ENCODE results near the gene PCYOX1L. TPM values are rescaled to one million over a fixed set of nuclear protein-coding genes. Genes with fewer than 3 reads are reported as not detected.

Gene PCYOX1L
- total and polyA plus RNA-seq, 2 donors (not counting 1 experiment from before 2014, with no cell fraction given), result 7.6 to 9.1 TPM

DNA sequence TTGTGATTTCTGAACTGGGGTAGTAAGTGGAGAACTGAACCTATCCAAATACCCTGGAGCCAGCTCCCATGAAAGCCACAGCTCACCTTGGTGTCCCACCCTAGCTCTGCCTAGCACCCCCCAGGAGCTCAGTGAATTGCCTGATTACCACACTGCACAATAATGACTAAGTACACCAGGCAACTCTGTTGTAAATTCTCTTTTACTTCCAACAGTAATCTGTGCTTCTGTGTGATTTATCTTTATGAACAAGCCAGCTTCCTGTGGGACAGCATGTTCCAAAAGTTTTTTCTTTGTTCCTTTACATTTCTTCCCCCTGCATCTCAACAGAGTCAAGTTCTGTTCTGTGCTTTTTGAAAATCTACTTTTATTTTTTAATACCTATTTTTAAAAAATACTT lies 34.6 kb upstream of the PCYOX1L start:
- Histone ChIP-seq H4K20me1 (ENCODE audit: control insufficient read depth, extremely low read depth, insufficient read depth, low read length) (no peaks in the 10 kb centered on the region), H2AFZ (ENCODE audit: low read length) (no peak overlapping the region), H3K79me2 (ENCODE audit: control insufficient read depth, insufficient read depth, low read length) (no peaks in the 10 kb centered on the region), H3K9me3 (ENCODE audit: control insufficient read depth, insufficient read depth, low read depth, low read length) (no peaks in the 10 kb centered on the region), H3K9ac (ENCODE audit: insufficient read depth, low read length) (no peak overlapping the region), H3K27ac (ENCODE audit: insufficient read depth, low read length) (no peak overlapping the region), H3K4me1 (ENCODE audit: control insufficient read depth, extremely low read depth, insufficient read depth, low read length) (peaks cover 10% of the 10 kb centered on the region), H3K4me2 (ENCODE audit: extremely low read depth, insufficient read depth, low read length) (no peak overlapping the region), H3K27me3 (ENCODE audit: control insufficient read depth, insufficient read depth, low read length) (no peaks in the 10 kb centered on the region), H3K4me3 (replicated peaks in 1 of 4; ENCODE audit: control extremely low read depth in 1 of 4, insufficient read depth in 1 of 4, low read depth in 3 of 4, low read length in 4 of 4) (no peak overlapping the region), H3K36me3 (ENCODE audit: control insufficient read depth, insufficient read depth, low read length) (no peaks in the 10 kb centered on the region)
- TF ChIP-seq EZH2 (IDR thresholded peaks at IDR 0.05; ENCODE audit: low read length, missing control alignments) (no peak), CTCF (conservative IDR thresholded peaks at IDR 0.05 in 1 of 2, IDR thresholded peaks at IDR 0.05 in 1 of 2; ENCODE audit: low read depth in 1 of 2, low read length in 2 of 2) (no peak)
- peak; percentile 11 to 33 for DNase-seq (ENCODE audit: low read depth in 2 of 2)

DNA sequence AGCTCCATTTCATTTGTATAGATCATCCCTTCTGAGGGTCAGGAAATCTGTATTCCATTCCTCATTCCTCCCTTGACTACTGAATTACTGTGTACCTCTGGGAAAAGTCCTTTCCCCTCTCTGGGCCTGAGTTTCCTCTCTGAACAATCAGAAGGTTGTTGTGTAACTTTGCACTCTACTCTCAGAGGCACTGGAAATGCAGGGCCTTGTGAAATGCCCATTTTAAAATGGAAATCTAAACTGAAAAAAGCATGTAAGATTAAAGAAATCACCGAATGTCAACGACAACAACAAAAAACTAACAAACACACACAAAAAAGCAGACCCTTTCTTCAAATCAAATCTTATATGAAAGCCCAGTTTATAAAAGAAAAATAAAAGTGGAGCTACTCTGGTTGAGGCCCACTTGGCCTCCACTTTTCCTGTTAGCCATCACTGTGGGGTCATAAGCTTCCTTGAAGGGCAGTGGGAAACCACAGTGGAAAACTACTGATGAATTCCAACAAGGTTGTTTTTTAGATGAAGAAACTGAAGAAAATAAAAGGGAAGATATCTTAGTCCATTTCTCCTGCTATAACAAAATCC lies 34.1 kb upstream of the PCYOX1L start:
- Histone ChIP-seq H3K4me1 (ENCODE audit: control insufficient read depth, extremely low read depth, insufficient read depth, low read length) (peaks cover 10% of the 10 kb centered on the region), H3K9me3 (ENCODE audit: control insufficient read depth, insufficient read depth, low read depth, low read length) (no peaks in the 10 kb centered on the region), H2AFZ (ENCODE audit: low read length) (no peak overlapping the region), H3K79me2 (ENCODE audit: control insufficient read depth, insufficient read depth, low read length) (no peaks in the 10 kb centered on the region), H4K20me1 (ENCODE audit: control insufficient read depth, extremely low read depth, insufficient read depth, low read length) (no peaks in the 10 kb centered on the region), H3K27ac (ENCODE audit: insufficient read depth, low read length) (no peak overlapping the region), H3K4me3 (replicated peaks in 1 of 4; ENCODE audit: control extremely low read depth in 1 of 4, insufficient read depth in 1 of 4, low read depth in 3 of 4, low read length in 4 of 4) (no peak overlapping the region), H3K27me3 (ENCODE audit: control insufficient read depth, insufficient read depth, low read length) (no peaks in the 10 kb centered on the region), H3K36me3 (ENCODE audit: control insufficient read depth, insufficient read depth, low read length) (no peaks in the 10 kb centered on the region), H3K9ac (ENCODE audit: insufficient read depth, low read length) (no peak overlapping the region), H3K4me2 (ENCODE audit: extremely low read depth, insufficient read depth, low read length) (no peak overlapping the region)
- peak in 1 of 2 donors; percentile 29 for DNase-seq (ENCODE audit: low read depth in 2 of 2)
- TF ChIP-seq CTCF (conservative IDR thresholded peaks at IDR 0.05 in 1 of 2, IDR thresholded peaks at IDR 0.05 in 1 of 2; ENCODE audit: low read depth in 1 of 2, low read length in 2 of 2), result no peak
- TF ChIP-seq EZH2 (IDR thresholded peaks at IDR 0.05; ENCODE audit: low read length, missing control alignments), result no peak

DNA sequence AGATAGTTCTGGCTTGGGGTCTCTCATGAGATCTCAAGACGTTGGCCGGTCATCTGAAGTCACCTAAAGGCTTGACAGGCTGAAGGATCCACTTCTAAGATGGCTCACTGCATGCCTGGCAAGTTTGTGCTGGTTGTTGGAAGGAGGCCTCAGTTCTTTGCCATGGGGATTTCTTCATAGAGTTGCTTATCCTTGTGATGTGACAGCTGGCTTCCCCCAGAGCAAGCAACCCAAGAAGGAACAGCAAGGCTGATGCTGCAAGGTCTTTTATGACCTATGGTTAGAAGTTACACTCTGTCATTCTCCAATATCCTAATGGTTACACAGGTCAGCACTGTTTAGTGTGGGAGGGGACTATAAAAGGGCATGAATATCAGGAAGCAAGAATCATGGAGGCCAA lies 33.2 kb upstream of the PCYOX1L start:
- H2AFZ ChIP-seq (ENCODE audit: low read length), result no peak overlapping the region
- no peaks in the 10 kb centered on the region for H4K20me1 ChIP-seq (ENCODE audit: control insufficient read depth, extremely low read depth, insufficient read depth, low read length)
- no peaks in the 10 kb centered on the region for H3K36me3 ChIP-seq (ENCODE audit: control insufficient read depth, insufficient read depth, low read length)
- no peak overlapping the region for H3K4me2 ChIP-seq (ENCODE audit: extremely low read depth, insufficient read depth, low read length)
- H3K79me2 ChIP-seq (ENCODE audit: control insufficient read depth, insufficient read depth, low read length), result no peaks in the 10 kb centered on the region
- no peak overlapping the region for H3K27ac ChIP-seq (ENCODE audit: insufficient read depth, low read length)
- H3K9ac ChIP-seq (ENCODE audit: insufficient read depth, low read length), result no peak overlapping the region
- no peak for DNase-seq (ENCODE audit: low read depth in 2 of 2)
- H3K4me1 ChIP-seq (ENCODE audit: control insufficient read depth, extremely low read depth, insufficient read depth, low read length), result peaks cover 10% of the 10 kb centered on the region
- H3K27me3 ChIP-seq (ENCODE audit: control insufficient read depth, insufficient read depth, low read length), result no peaks in the 10 kb centered on the region
- TF ChIP-seq CTCF (conservative IDR thresholded peaks at IDR 0.05 in 1 of 2, IDR thresholded peaks at IDR 0.05 in 1 of 2; ENCODE audit: low read depth in 1 of 2, low read length in 2 of 2) (no peak), EZH2 (IDR thresholded peaks at IDR 0.05; ENCODE audit: low read length, missing control alignments) (no peak)
- no peaks in the 10 kb centered on the region for H3K9me3 ChIP-seq (ENCODE audit: control insufficient read depth, insufficient read depth, low read depth, low read length)
- H3K4me3 ChIP-seq (replicated peaks in 1 of 4; ENCODE audit: control extremely low read depth in 1 of 4, insufficient read depth in 1 of 4, low read depth in 3 of 4, low read length in 4 of 4), result no peak overlapping the region

Data from fibroblast of lung (primary cell).